Activated naive CD4-positive, alpha-beta T cell treated with anti-CD3 and anti-CD28 coated beads, Interleukin-2, amount 50 U/mL, for 72 hours (primary cell): Measurements from ENCODE around the gene NCK1. TPM values are rescaled to one million over a fixed set of nuclear protein-coding genes. Genes with fewer than 3 reads are reported as not detected.

Experiments used
- ATAC-seq, 2 donors: fragments of 150-1000 bp; cut with Tn5 transposase; 2 replicates each; pipeline ENCODE4 v1.10.0; 2021; ENCODE audit warnings: mild to moderate bottlenecking in 2 of 2, moderate library complexity in 2 of 2
- DNase-seq, 2 donors: peaks; one replicate each; pipeline ENCODE4 v3.0.0; 2021 to 2022; ENCODE audit warnings: low spot score in 2 of 2
- H3K27ac Mint-ChIP-seq, 2 donors: one replicate each; pipeline ENCODE4 v1.8.0; 2022; ENCODE audit warnings: mild to moderate bottlenecking in 2 of 2, mixed read lengths in 2 of 2
- H3K36me3 Mint-ChIP-seq, 2 donors: one replicate each; pipeline ENCODE4 v1.8.0; 2022; ENCODE audit warnings: mixed read lengths in 2 of 2
- H3K9me3 Mint-ChIP-seq, 2 donors: one replicate each; pipeline ENCODE4 v1.8.0; 2022; ENCODE audit warnings: mixed read lengths in 2 of 2
- total RNA-seq, 2 donors: library from RNA; stranded (reverse); gene quantifications; one replicate each; pipeline ENCODE4 v1.2.3, GENCODE V29; 2022

Gene NCK1
- total RNA-seq, 2 donors from 2014 or later = 34.6 to 45.1 TPM

DNA sequence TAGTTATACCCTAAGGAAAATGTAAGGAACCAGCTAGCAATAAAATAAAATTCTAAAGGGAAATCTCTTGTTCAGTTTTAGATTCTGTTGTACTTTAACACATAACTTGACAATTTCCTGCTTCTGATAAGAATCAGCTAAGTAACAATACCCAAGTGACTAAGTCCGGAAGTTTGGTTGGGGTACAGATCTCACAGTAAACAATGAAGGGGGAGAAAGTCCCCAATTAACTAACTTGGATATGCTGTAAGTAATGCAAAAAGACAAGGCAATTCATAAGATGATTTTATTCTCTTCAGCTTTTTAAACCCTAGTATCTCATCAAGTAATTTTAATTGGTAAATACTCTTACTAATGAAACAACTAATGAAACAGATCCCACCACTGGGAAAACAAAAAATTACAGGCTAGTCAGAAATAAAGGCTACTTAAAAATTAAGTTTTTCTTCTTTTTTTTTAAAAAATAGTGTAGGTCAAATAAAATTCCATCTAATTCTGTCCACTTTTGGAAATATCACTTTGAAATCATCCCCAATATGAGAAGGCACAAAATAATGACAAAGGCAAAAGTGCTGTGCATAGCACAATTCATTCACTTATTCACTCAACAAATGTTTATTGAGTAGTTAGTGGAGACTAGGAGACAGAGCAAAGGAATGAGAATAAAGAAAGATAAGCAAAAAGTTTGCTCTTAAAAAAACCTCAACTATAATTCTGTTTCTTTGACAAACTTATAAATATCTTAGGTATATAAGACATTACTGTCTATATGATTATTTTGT is 58.0 kb downstream of the NCK1 start:
- Mint-ChIP-seq H3K36me3 (peaks cover 0 to 19% of the 10 kb centered on the region in 2 donors), H3K27ac (no peak overlapping the region)

DNA sequence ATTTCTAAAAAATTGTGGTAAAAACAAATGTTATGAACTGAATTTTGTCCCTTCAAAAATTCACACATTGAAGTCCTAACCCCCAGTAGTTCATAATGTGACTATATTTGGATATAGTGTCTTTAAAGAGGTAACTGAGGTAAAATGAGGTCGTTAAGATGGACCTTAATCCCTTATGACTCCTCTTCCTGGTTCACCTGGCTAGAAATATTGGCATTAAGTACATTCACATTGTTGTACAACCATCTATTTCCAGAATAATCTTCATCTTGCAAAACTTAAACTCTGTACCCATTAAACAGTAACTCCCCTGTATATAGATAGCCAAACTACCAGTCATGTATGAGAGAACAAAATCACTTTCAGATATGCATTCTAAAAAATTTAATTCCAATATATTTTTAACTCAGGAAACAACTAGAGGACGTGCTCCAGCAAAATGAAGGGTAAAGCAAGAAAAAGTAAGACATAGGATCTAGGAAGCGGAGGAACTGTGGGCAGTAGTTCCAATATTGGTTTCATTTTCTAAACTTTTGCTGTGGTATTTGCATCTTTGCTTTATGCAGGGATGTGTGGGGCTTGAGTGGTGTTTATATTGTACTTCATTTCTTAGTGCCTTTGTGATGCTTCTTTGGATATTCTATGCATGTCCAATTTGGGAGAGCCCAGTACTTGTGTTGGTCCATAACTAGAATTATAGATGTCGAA is 59.0 kb downstream of the NCK1 start:
- Mint-ChIP-seq H3K27ac (peak overlapping the region in 1 of 2 donors; percentile 66), H3K9me3 (peaks cover 0 to 4% of the 10 kb centered on the region in 2 donors), H3K36me3 (peaks cover 0 to 15% of the 10 kb centered on the region in 2 donors)
- no peak for DNase-seq
- no peak for ATAC-seq

More for the DNA sequence above, 58.0 kb downstream of the NCK1 start:
- no peak for DNase-seq
- peaks cover 0 to 4% of the 10 kb centered on the region in 2 donors for H3K9me3 Mint-ChIP-seq
- ATAC-seq = peak; percentile 63 to 79

DNA sequence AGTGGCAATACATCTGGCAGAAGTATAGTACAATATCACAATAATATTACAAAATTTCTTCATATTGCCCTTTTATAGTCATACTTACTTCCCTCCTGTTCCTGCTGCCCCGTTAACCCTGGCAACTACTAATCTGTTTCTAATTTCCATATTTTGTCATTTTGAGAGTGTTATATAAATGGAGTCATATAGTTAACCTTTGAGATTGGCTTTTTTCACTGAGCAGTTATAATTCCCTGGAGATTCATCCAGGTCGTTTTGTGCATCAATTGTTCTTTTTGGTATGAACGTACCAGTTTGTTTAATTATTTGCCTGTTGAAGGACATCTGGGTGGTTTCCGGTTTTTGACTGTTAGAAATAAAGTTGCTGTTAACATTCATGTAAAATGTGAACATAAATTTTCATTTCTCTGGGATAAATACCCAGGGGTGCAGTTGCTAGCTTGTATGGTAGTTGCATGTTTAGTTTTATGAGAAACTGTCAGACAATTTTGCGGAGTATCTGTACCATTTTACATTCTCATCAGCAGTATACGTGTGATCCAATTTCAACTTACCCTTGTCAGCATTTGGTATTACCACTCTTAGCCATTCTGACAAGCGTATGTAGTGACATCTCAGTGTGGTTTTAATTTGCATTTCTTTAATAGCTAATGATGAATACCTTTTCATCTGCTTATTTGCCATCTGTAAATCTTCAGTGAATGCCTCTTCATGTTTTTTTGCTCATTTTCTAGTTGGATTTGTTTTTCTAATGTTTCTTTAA is 63.6 kb downstream of the NCK1 start:
- no peak overlapping the region for H3K27ac Mint-ChIP-seq
- ATAC-seq = no peak
- peaks cover 0 to 4% of the 10 kb centered on the region in 2 donors for H3K9me3 Mint-ChIP-seq
- H3K36me3 Mint-ChIP-seq = peaks cover 0 to 34% of the 10 kb centered on the region in 2 donors
- no peak for DNase-seq

DNA sequence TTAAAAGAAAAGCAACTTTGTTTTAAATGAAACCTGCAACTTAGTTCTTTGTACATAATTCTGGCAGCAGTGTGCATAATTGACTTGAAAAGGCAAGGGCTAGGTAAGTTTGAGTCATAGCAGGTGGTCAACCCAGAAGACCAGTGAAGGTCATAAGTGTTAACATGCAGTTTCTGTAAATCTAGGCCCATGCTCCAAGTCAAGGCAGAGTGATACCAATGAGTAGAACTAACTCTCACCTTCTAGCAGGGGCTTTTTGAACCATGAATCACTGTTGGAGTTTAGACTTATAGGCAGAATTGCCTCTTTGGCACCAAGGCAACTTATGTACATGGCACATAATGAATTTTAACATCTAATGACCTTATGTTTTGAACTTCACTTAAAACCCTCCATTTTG is 66.2 kb downstream of the NCK1 start:
- peak overlapping the region in 1 of 2 donors; percentile 50 for H3K27ac Mint-ChIP-seq
- H3K36me3 Mint-ChIP-seq = peaks cover 3 to 28% of the 10 kb centered on the region in 2 donors
- ATAC-seq (peak; percentile 71 to 94), DNase-seq (no peak)
- no peaks in the 10 kb centered on the region for H3K9me3 Mint-ChIP-seq

GRCh38 chr3:136929977-136930670 is 68.1 kb downstream of the NCK1 start:
- Mint-ChIP-seq H3K27ac (no peak overlapping the region), H3K9me3 (no peaks in the 10 kb centered on the region), H3K36me3 (peaks cover 4 to 47% of the 10 kb centered on the region in 2 donors)
- DNase-seq = no peak
- no peak for ATAC-seq

- DNase-seq (no peak), ATAC-seq (no peak)
- H3K27ac Mint-ChIP-seq = peak overlapping the region in 1 of 2 donors; percentile 13
- no peaks in the 10 kb centered on the region for H3K9me3 Mint-ChIP-seq
- H3K36me3 Mint-ChIP-seq = peaks cover 6 to 61% of the 10 kb centered on the region in 2 donors
Observed at GRCh38 chr3:136931606-136932005, 69.6 kb downstream of the NCK1 start.

DNA sequence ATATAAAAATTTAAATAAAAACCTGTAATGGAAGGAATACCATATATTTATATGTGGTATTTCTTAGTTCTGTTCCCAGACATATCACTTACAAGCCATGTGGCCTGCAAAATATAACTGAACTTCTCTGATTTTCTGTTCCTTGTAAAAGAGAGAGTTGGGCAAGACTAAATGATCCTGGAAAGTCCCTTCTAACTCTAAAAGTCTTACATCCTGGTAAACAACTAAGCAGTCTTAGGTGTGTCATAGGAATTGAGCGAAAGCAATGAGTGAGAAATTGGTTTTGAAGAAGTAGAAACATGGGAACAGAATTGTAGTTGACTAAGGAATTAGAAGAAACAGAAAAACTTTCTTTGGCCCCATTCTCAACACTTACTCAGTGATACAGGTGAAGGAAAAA is 70.5 kb downstream of the NCK1 start:
- DNase-seq (no peak), ATAC-seq (peak; percentile 59 to 68)
- Mint-ChIP-seq H3K36me3 (peaks cover 9 to 64% of the 10 kb centered on the region in 2 donors), H3K27ac (peak overlapping the region; percentile 40 to 77), H3K9me3 (peaks cover 0 to 3% of the 10 kb centered on the region in 2 donors)

GRCh38 chr3:136932978-136933772 is 71.2 kb downstream of the NCK1 start:
- Mint-ChIP-seq H3K9me3 (peaks cover 0 to 6% of the 10 kb centered on the region in 2 donors), H3K36me3 (peaks cover 9 to 62% of the 10 kb centered on the region in 2 donors)
- ATAC-seq = peak in 1 of 2 donors; percentile 43

DNA sequence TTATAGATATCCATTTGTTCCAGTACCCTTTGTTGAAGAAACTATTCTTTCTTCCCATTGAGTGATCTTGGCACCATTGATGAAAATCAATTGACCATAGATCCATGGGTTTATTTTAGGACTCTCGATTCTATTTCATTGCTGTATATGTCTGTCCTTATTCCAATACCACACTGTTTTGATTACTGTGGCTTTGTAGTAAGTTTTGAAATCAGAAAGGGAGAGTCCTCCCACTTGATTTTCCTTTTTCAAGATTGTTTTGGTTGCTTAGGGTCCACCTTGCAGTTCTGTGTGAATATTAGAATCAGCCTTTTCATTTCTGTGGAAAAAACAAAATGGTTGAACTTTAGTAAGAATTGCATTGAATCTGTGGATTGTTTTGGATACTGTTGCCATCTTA is 75.2 kb downstream of the NCK1 start:
- Mint-ChIP-seq H3K36me3 (peaks cover 9 to 49% of the 10 kb centered on the region in 2 donors), H3K27ac (no peak overlapping the region), H3K9me3 (peaks cover 0 to 6% of the 10 kb centered on the region in 2 donors)
- no peak for ATAC-seq
- DNase-seq = no peak

More at GRCh38 chr3:136932978-136933772, 71.2 kb downstream of the NCK1 start:
- no peak for DNase-seq
- H3K27ac Mint-ChIP-seq = peak overlapping the region; percentile 40 to 69

- ATAC-seq = no peak
- DNase-seq = no peak
- H3K27ac Mint-ChIP-seq = no peak overlapping the region
- H3K36me3 Mint-ChIP-seq = peaks cover 9 to 49% of the 10 kb centered on the region in 2 donors
- H3K9me3 Mint-ChIP-seq = peaks cover 0 to 6% of the 10 kb centered on the region in 2 donors
Observed at GRCh38 chr3:136937851-136938250, 75.8 kb downstream of the NCK1 start.

- Mint-ChIP-seq H3K36me3 (peaks cover 5 to 45% of the 10 kb centered on the region in 2 donors), H3K9me3 (peaks cover 0 to 6% of the 10 kb centered on the region in 2 donors), H3K27ac (no peak overlapping the region)
- ATAC-seq (no peak), DNase-seq (no peak)
Observed at GRCh38 chr3:136938334-136938733, 76.3 kb downstream of the NCK1 start.

- peak overlapping the region in 1 of 2 donors; percentile 61 for H3K27ac Mint-ChIP-seq
- ATAC-seq (no peak), DNase-seq (no peak)
- H3K9me3 Mint-ChIP-seq = peaks cover 0 to 6% of the 10 kb centered on the region in 2 donors
- peaks cover 10 to 34% of the 10 kb centered on the region in 2 donors for H3K36me3 Mint-ChIP-seq
Observed at GRCh38 chr3:136939489-136939888, 77.5 kb downstream of the NCK1 start.

GRCh38 chr3:136942803-136943202 is 80.8 kb downstream of the NCK1 start:
- peaks cover 0 to under 1% of the 10 kb centered on the region in 2 donors for H3K9me3 Mint-ChIP-seq
- peaks cover 6 to 13% of the 10 kb centered on the region in 2 donors for H3K36me3 Mint-ChIP-seq
- no peak overlapping the region for H3K27ac Mint-ChIP-seq
- no peak for DNase-seq
- ATAC-seq = no peak

DNA sequence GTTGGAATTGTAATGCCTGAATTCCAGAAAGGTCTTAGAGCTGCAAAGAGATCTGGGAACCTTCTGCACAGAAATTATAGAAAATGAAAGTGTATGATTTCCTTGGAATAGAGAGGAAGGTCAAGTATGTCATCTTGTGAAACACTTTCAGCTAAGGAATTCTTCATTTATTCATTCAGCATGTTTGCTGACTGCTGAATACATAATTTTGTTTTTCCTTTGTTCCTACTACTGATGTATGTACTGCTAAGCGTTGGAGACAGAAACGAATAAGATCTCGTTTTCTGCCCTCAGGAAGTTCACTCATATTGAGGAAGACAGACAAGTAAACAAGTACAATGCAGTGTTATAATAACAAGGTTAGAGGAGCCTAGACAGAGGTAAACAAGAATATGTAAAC is 81.4 kb downstream of the NCK1 start:
- Mint-ChIP-seq H3K36me3 (peaks cover 5 to 13% of the 10 kb centered on the region in 2 donors), H3K9me3 (no peaks in the 10 kb centered on the region), H3K27ac (no peak overlapping the region)
- ATAC-seq = no peak
- DNase-seq = no peak

- no peak overlapping the region for H3K27ac Mint-ChIP-seq
Observed at GRCh38 chr3:136946978-136947377, 85.0 kb downstream of the NCK1 start.

More at GRCh38 chr3:136946978-136947377, 85.0 kb downstream of the NCK1 start:
- Mint-ChIP-seq H3K36me3 (peaks cover 5 to 13% of the 10 kb centered on the region in 2 donors), H3K9me3 (no peaks in the 10 kb centered on the region)
- no peak for DNase-seq
- ATAC-seq = no peak
